Natural killer cell (primary cell): ENCODE measurements around the gene ITGA6. TPM values are rescaled to one million over a fixed set of nuclear protein-coding genes. Genes with fewer than 3 reads are reported as not detected.

ENCODE experiments used
- ATAC-seq, 3 donors: fragments of 150-1000 bp in 2 of 3; fragments of 200-7000 bp in 1 of 3; cut with Tn5 transposase; 1 replicate in 1 of 3; 2 replicates in 2 of 3; pipeline ENCODE4 v1.10.0; 2021; ENCODE audit warnings: mild to moderate bottlenecking in 2 of 3, moderate library complexity in 2 of 3
- DNase-seq, 2 donors: peaks; one replicate each; pipeline versions ENCODE4 v3.0.0 to v3.0.0-alpha.2; 2013 to 2021; ENCODE audit warnings: mixed read lengths in 1 of 2
- H3K27ac ChIP-seq: one replicate; pipeline ENCODE4 v1.5.1; 2013; ENCODE audit warnings: mild to moderate bottlenecking, low read length
- H3K27me3 ChIP-seq: one replicate; pipeline ENCODE4 v1.6.1; 2013; ENCODE audit warnings: low read length; ENCODE audit not compliant: control insufficient read depth, insufficient read depth
- H3K36me3 ChIP-seq: one replicate; pipeline ENCODE4 v1.6.1; 2013; ENCODE audit warnings: low read length; ENCODE audit not compliant: control insufficient read depth, insufficient read depth
- H3K4me1 ChIP-seq: one replicate; pipeline ENCODE4 v1.6.1; 2013; ENCODE audit warnings: low read length; ENCODE audit not compliant: control insufficient read depth, insufficient read depth
- H3K4me3 ChIP-seq: one replicate; pipeline ENCODE4 v1.5.1; 2013; ENCODE audit warnings: low read length
- H3K9me3 ChIP-seq: one replicate; pipeline ENCODE4 v1.6.1; 2013; ENCODE audit warnings: low read length; ENCODE audit not compliant: control insufficient read depth, insufficient read depth
- H3K27ac Mint-ChIP-seq, 2 donors: one replicate each; pipeline ENCODE4 v1.8.0; 2022; ENCODE audit warnings: mild to moderate bottlenecking in 2 of 2, mixed read lengths in 2 of 2, moderate library complexity in 1 of 2
- H3K27me3 Mint-ChIP-seq, 2 donors: one replicate each; pipeline ENCODE4 v1.8.0; 2022; ENCODE audit warnings: low read depth in 2 of 2, mixed read lengths in 2 of 2
- H3K36me3 Mint-ChIP-seq: one replicate; pipeline ENCODE4 v1.8.0; 2022; ENCODE audit warnings: mixed read lengths
- H3K4me1 Mint-ChIP-seq, 2 donors: one replicate each; pipeline ENCODE4 v1.8.0; 2022; ENCODE audit warnings: mixed read lengths in 2 of 2
- H3K4me3 Mint-ChIP-seq: one replicate; pipeline ENCODE4 v1.8.0; 2022; ENCODE audit warnings: mild to moderate bottlenecking, moderate library complexity, mixed read lengths
- H3K9me3 Mint-ChIP-seq, 2 donors: one replicate each; pipeline ENCODE4 v1.8.0; 2022; ENCODE audit warnings: mixed read lengths in 2 of 2
- CTCF ChIP-seq: fragments of 200-600 bp; IDR thresholded peaks from one replicate; pipeline ENCODE4 v1.8.0; 2022; ENCODE audit warnings: antibody characterized with exemption
- WGBS: methylation state at CpG from one replicate; pipeline ENCODE4 v1.1.7; 2013; ENCODE audit warnings: missing lambda C conversion rate; ENCODE audit not compliant: insufficient coverage; 5-methylcytosine and 5-hydroxymethylcytosine counted together
- intact Hi-C: fragments of 100-400 bp; cut with micrococcal nuclease; formaldehyde crosslinking; loops from one replicate; pipeline ENCODE4 v1.14.2; 2022
- total RNA-seq, 4 donors: library from RNA; stranded (reverse); fragments of 120-200 nt in 1 of 4; gene quantifications; one replicate each; pipeline versions ENCODE4 v1.2.3 to v1.2.4, GENCODE V29; 2013 to 2022

Gene ITGA6
- total RNA-seq, 3 donors from 2014 or later (not counting 1 experiment from before 2014, with no cell fraction given) = 34.0 to 52.8 (median 38.3) TPM

DNA sequence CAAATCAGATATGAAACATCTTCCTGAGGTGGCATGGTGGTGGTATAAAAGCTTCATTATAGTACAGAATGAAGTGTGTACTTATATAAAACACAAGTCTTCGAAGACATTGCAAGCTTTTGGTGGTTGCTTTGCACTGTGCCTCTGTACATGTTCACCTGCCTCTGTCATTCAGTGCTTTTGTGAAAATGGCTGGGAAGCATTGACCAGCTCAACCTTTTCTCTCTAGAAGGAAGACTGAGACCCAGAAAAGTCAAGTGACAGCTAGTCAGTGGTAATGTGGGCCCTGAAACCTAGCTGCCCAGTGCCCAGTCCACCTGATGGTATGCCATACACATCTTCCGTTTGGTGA, 12.1 kb downstream of the ITGA6 start:
- Histone ChIP-seq H3K4me1 (peaks cover 53% of the 10 kb centered on the region), H3K27ac (no peak overlapping the region), H3K27me3 (no peaks in the 10 kb centered on the region), H3K36me3 (no peaks in the 10 kb centered on the region), H3K9me3 (no peaks in the 10 kb centered on the region), H3K4me3 (no peak overlapping the region)
- Mint-ChIP-seq H3K4me3 (no peak overlapping the region), H3K4me1 (peaks cover 40 to 50% of the 10 kb centered on the region in 2 donors), H3K9me3 (no peaks in the 10 kb centered on the region), H3K27me3 (no peaks in the 10 kb centered on the region), H3K27ac (no peak overlapping the region), H3K36me3 (no peaks in the 10 kb centered on the region)
- ATAC-seq (no peak), DNase-seq (no peak)
- 95% methylated on average over 2 of the region's 2 CpGs for WGBS
- TF ChIP-seq CTCF = no peak
- intact Hi-C loops = no loop called here

GRCh38 chr2:172439911-172440310, 12.5 kb downstream of the ITGA6 start:
- Histone ChIP-seq H3K27ac (no peak overlapping the region), H3K4me1 (peaks cover 49% of the 10 kb centered on the region), H3K4me3 (no peak overlapping the region), H3K9me3 (no peaks in the 10 kb centered on the region), H3K36me3 (no peaks in the 10 kb centered on the region), H3K27me3 (no peaks in the 10 kb centered on the region)
- Mint-ChIP-seq H3K4me3 (no peak overlapping the region), H3K4me1 (peaks cover 36 to 46% of the 10 kb centered on the region in 2 donors), H3K36me3 (no peaks in the 10 kb centered on the region), H3K27me3 (no peaks in the 10 kb centered on the region), H3K9me3 (no peaks in the 10 kb centered on the region), H3K27ac (no peak overlapping the region)
- intact Hi-C loops = no loop called here
- ATAC-seq (no peak), DNase-seq (no peak)
- no peak for TF ChIP-seq CTCF
- 100% methylated on average over 1 of the region's 1 CpG for WGBS

DNA sequence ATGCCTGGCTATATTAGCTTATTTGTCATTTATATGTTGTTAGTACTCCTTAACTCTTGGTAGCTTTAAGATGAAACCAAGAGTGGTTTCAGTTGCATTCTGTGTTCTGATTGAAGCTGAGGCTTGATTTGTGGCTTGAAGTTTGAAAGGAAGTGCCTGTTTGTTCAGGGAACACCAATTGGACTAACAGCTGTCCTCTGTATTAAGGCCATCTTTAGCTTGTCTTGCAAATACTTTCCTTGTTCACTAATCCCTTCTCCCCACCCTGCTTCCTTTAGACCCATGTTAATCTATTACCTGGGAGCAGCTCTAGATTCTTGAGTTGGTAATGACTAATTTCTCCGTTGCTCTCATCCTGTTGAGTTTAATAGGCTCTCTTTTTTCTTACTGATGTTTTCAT, 13.4 kb downstream of the ITGA6 start:
- no peak overlapping the region for H3K27ac ChIP-seq
- H3K9me3 ChIP-seq = no peaks in the 10 kb centered on the region
- H3K4me3 ChIP-seq = no peak overlapping the region
- Mint-ChIP-seq H3K27me3 (no peaks in the 10 kb centered on the region), H3K4me3 (no peak overlapping the region), H3K27ac (no peak overlapping the region), H3K9me3 (no peaks in the 10 kb centered on the region), H3K36me3 (no peaks in the 10 kb centered on the region), H3K4me1 (peaks cover 31 to 41% of the 10 kb centered on the region in 2 donors)
- no peaks in the 10 kb centered on the region for H3K27me3 ChIP-seq
- TF ChIP-seq CTCF = no peak
- DNase-seq (peak in 1 of 2 donors; percentile 44), ATAC-seq (no peak)
- WGBS = 40% methylated on average over 1 of the region's 1 CpG
- H3K4me1 ChIP-seq = peaks cover 42% of the 10 kb centered on the region
- intact Hi-C loops = no loop called here
- H3K36me3 ChIP-seq = no peaks in the 10 kb centered on the region

GRCh38 chr2:172442072-172442895, 14.9 kb downstream of the ITGA6 start:
- Mint-ChIP-seq H3K9me3 (no peaks in the 10 kb centered on the region), H3K36me3 (no peaks in the 10 kb centered on the region), H3K27ac (peak overlapping the region in 1 of 2 donors; percentile 53), H3K27me3 (no peaks in the 10 kb centered on the region), H3K4me1 (peaks cover 28 to 37% of the 10 kb centered on the region in 2 donors), H3K4me3 (no peak overlapping the region)
- Histone ChIP-seq H3K36me3 (no peaks in the 10 kb centered on the region), H3K27me3 (no peaks in the 10 kb centered on the region), H3K4me1 (peaks cover 37% of the 10 kb centered on the region), H3K4me3 (no peak overlapping the region), H3K27ac (no peak overlapping the region), H3K9me3 (no peaks in the 10 kb centered on the region)
- intact Hi-C loops = no loop called here
- DNase-seq (peak in 1 of 2 donors; percentile 43), ATAC-seq (no peak)
- TF ChIP-seq CTCF = no peak
- WGBS = 69% methylated on average over 10 of the region's 10 CpGs
